Measurements from ENCODE around the gene PAOX.

PAOX gene

DNA sequence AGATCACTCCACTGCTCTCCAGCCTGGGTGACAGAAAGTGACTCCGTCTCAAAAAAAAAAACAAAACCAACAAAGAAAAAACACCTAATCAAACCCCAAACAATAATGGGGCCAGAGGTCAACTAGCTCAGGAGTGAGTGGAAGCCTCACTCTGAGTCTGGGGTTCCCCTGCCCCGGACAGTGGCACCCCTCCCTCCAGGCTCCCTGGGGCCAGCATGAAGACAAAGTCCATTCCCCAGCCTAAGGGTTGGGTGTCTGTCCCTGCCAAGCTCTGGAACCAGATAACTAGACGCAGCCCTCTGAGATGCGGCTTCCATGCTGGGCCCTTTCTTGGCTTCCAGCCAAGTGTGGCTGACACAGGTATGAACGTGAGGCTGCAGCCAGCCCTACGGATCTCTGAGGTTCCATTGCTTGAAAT lies 19.5 kb upstream of the PAOX start:
- H3K4me3 ChIP-seq (ENCODE audit: low read depth, low read length): no peak overlapping the region
- DNase-seq (ENCODE audit: low read depth): no peak
- no peak for TF ChIP-seq CTCF (IDR thresholded peaks at IDR 0.05; ENCODE audit: low read depth, low read length, missing control alignments)

DNA sequence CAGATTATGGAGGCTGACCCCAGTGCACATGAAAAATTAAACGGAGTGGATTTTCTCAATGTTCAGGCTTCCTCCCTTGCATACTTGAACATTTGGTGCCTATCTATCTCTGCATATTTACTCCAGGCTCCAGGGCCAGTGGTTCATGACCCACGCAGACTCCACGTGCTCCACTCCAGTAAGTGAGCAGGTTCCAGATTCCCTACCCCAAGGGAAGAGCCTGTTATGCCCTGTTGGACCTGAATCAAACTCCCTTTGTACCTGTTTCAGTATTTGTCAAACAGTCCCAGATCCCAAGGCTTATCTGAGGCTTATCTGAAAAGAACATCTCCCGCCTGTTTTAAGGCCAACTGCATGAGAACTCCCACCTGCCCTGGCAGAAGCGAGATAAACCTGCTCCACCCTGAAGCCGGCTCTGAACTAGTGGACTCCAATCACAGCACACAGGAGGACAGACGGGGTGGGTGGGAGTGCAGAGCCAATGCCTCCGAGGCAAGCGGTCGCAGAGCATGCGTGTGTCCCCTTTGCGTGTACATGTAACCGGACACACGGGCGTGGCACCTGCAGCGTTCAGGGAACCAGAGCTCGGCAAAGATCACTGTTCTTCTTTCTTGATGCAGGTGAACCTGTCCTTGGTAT lies 19.0 kb upstream of the PAOX start:
- no peak for DNase-seq (ENCODE audit: low read depth)
- no peak overlapping the region for H3K4me3 ChIP-seq (ENCODE audit: low read depth, low read length)
- no peak for TF ChIP-seq CTCF (IDR thresholded peaks at IDR 0.05; ENCODE audit: low read depth, low read length, missing control alignments)

DNA sequence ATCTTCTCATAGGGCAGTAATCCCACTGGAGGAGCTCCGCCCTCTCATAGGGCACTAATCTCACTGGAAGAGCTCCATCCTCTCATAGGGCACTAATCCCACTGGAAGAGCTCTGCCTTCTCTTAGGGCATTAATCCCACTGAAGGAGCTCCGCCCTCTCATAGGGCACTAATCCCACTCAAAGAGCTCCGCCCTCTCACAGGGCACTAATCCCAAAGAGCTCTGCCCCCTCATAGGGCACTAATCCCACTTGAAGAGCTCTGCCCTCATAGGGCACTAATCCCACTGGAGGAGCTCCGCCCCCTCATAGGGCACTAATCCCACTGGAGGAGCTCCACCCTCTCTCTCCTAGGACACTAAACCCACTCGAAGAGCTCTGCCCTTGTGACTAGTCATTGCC lies 17.8 kb upstream of the PAOX start:
- no peak for DNase-seq (ENCODE audit: low read depth)
- H3K4me3 ChIP-seq (ENCODE audit: low read depth, low read length): no peak overlapping the region
- no peak for TF ChIP-seq CTCF (IDR thresholded peaks at IDR 0.05; ENCODE audit: low read depth, low read length, missing control alignments)

- H3K4me3 ChIP-seq (ENCODE audit: low read depth, low read length): no peak overlapping the region
- no peak for TF ChIP-seq CTCF (IDR thresholded peaks at IDR 0.05; ENCODE audit: low read depth, low read length, missing control alignments)
- no peak for DNase-seq (ENCODE audit: low read depth)
Observed at GRCh38 chr10:133361773-133362441, 17.2 kb upstream of the PAOX start.

DNA sequence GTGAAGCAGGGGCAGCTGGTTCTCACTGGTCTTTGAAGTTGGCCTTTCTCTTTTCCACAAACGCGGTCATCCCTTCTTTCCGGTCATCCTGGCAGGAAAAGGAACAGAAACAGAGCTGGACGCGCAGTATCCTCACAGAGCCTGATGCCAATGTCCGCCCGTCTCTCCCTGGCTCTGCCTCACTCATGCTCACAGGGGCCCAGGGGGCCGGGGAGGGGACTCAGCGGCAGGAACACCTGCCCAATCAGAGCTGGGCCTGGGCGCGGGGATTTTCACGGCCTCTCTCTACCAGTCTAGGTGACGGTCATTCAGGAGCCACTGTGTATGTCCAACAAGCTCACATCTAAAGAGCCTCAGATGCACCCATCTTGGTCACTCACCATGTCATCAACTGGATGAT lies 16.2 kb upstream of the PAOX start:
- H3K4me3 ChIP-seq (ENCODE audit: low read depth, low read length): no peak overlapping the region
- DNase-seq (ENCODE audit: low read depth): no peak
- TF ChIP-seq CTCF (IDR thresholded peaks at IDR 0.05; ENCODE audit: low read depth, low read length, missing control alignments): no peak

DNA sequence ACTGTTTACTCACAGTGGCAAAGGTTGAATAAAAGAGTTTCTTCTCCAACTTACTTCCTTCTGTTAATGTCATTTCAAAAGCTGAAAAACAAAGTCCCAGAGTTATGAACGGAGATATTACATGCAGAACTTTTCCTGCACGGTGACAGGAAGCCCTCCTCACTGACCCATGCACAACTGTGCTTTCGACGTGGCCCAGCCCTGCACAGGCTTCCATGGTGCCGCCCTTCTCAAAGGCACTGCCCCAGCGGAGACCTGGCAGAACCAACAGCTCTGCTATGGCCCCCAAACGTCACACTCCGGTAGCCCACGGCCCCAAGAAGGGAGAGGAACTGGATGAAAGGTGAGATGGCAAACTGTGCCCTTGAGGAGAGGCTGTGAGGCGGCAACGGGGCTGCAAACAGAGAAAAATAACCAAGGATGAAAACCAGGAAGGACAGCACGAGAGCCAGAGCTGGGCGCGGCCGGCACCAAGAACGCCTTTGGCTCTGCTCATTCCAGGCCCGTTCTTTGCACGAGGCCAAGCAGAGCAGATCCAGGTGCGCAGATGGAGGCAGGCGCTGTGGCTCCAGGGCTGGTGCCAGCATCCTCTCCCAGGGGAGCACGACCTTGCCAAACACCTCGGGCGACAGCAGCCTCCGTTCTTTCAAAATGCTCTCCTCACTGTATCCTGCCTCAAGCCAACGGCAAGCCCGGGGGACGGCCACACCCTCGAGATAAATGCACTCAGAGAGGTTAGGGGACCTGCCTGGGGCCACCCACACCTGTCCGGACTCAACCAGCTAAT lies 14.2 kb upstream of the PAOX start:
- TF ChIP-seq CTCF (IDR thresholded peaks at IDR 0.05; ENCODE audit: low read depth, low read length, missing control alignments): no peak
- no peak for DNase-seq (ENCODE audit: low read depth)
- H3K4me3 ChIP-seq (ENCODE audit: low read depth, low read length): no peak overlapping the region

All from GM12864 (cell line).